ENCODE results near the gene IRX2. TPM values are rescaled to one million over a fixed set of nuclear protein-coding genes. Genes with fewer than 3 reads are reported as not detected.

Gene IRX2
- total RNA-seq, 3 donors from 2014 or later, result 19.2 to 69.4 (median 26.2) TPM

- peak overlapping the region; percentile 93 to 95 for H3K27ac ChIP-seq
- no peaks in the 10 kb centered on the region for H3K27me3 ChIP-seq
- H3K9me3 ChIP-seq, result no peaks in the 10 kb centered on the region
- H3K36me3 ChIP-seq, result no peaks in the 10 kb centered on the region
- TF ChIP-seq POLR2A (IDR thresholded peaks at IDR 0.05), result no peak
- no peak for TF ChIP-seq CTCF (IDR thresholded peaks at IDR 0.05)
- TF ChIP-seq POLR2AphosphoS5 (IDR thresholded peaks at IDR 0.05), result no peak
- DNase-seq (ENCODE audit: low spot score in 2 of 2), result peak in 1 of 2 donors; percentile 36
- intact Hi-C loops (cut with DNase I; ENCODE audit: low total_unique reads), result loop anchor here (10.0 kb wide), 1 partner anchor 575 kb away; no protein-coding TSS in a partner anchor
- H3K4me3 ChIP-seq, result peak overlapping the region; percentile 60 to 80 (median 75)
- no peaks in the 10 kb centered on the region for H3K4me1 ChIP-seq
Measured at GRCh38 chr5:2739360-2740050, 12.0 kb downstream of the IRX2 start.

- Histone ChIP-seq H3K4me3 (peak overlapping the region; percentile 60 to 80 (median 75)), H3K27ac (peak overlapping the region; percentile 93 to 95), H3K27me3 (no peaks in the 10 kb centered on the region), H3K4me1 (no peaks in the 10 kb centered on the region), H3K9me3 (no peaks in the 10 kb centered on the region), H3K36me3 (no peaks in the 10 kb centered on the region)
- no peak for DNase-seq (ENCODE audit: low spot score in 2 of 2)
- TF ChIP-seq POLR2A (IDR thresholded peaks at IDR 0.05), result no peak
- TF ChIP-seq POLR2AphosphoS5 (IDR thresholded peaks at IDR 0.05), result no peak
- no peak for TF ChIP-seq CTCF (IDR thresholded peaks at IDR 0.05)
- intact Hi-C loops (cut with DNase I; ENCODE audit: low total_unique reads), result no loop called here
Measured at GRCh38 chr5:2738700-2739359, 12.6 kb downstream of the IRX2 start.

- DNase-seq (ENCODE audit: low spot score in 2 of 2), result no peak
- H3K9me3 ChIP-seq, result no peaks in the 10 kb centered on the region
- H3K27ac ChIP-seq, result peak overlapping the region in 1 of 2 donors; percentile 95
- TF ChIP-seq POLR2AphosphoS5 (IDR thresholded peaks at IDR 0.05), result no peak
- TF ChIP-seq CTCF (IDR thresholded peaks at IDR 0.05), result no peak
- no peak for TF ChIP-seq POLR2A (IDR thresholded peaks at IDR 0.05)
- intact Hi-C loops (cut with DNase I; ENCODE audit: low total_unique reads), result no loop called here
- peak overlapping the region in 1 of 3 donors; percentile 80 for H3K4me3 ChIP-seq
- H3K36me3 ChIP-seq, result no peaks in the 10 kb centered on the region
- H3K27me3 ChIP-seq, result no peaks in the 10 kb centered on the region
- H3K4me1 ChIP-seq, result no peaks in the 10 kb centered on the region
Measured at GRCh38 chr5:2738156-2738699, 13.2 kb downstream of the IRX2 start.

- no peak for DNase-seq (ENCODE audit: low spot score in 2 of 2)
- no peaks in the 10 kb centered on the region for H3K27me3 ChIP-seq
- intact Hi-C loops (cut with DNase I; ENCODE audit: low total_unique reads), result no loop called here
- no peaks in the 10 kb centered on the region for H3K4me1 ChIP-seq
- no peak overlapping the region for H3K4me3 ChIP-seq
- no peaks in the 10 kb centered on the region for H3K36me3 ChIP-seq
- H3K27ac ChIP-seq, result no peak overlapping the region
- H3K9me3 ChIP-seq, result no peaks in the 10 kb centered on the region
- TF ChIP-seq POLR2A (IDR thresholded peaks at IDR 0.05), result no peak
- TF ChIP-seq CTCF (IDR thresholded peaks at IDR 0.05), result no peak
- TF ChIP-seq POLR2AphosphoS5 (IDR thresholded peaks at IDR 0.05), result no peak
Measured at GRCh38 chr5:2737273-2738155, 14.0 kb downstream of the IRX2 start.
